ENCODE measurements around the gene HYPK. TPM values are rescaled to one million over a fixed set of nuclear protein-coding genes. Genes with fewer than 3 reads are reported as not detected.

Gene HYPK
- total RNA-seq, 1 experiment from 2014 or later = 11.4 TPM

- DNase-seq (ENCODE audit: low spot score) = no peak
Measured at GRCh38 chr15:43845421-43845820, 45.0 kb downstream of the HYPK start.

GRCh38 chr15:43851251-43851650, 50.9 kb downstream of the HYPK start:
- no peak for DNase-seq (ENCODE audit: low spot score)

DNA sequence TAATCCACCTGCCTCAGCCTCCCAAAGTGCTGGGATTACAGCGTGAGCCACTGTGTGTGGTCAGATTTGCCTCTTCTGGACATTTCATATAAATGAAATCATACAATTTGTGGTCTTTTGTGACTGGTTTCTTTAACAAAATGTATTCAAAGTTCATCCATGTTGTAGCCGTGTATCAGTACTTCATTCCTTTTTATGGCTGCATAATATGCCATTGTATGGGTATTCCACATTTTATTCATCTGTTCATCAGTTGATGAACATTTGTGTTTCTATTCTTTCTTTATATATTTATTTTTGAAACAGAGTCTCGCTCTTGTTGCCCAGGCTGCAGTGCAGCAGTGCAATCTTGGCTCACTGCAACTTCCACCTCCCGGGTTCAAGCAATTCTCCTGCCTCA, 52.2 kb downstream of the HYPK start:
- no peak for DNase-seq (ENCODE audit: low spot score)

Other genes with a start within 250 kb of the HYPK start
- gene PPIP5K1, start 210.4 kb upstream of the HYPK start, total RNA-seq (2014; rRNA removed; shearing (Covaris generic)) = 5.5 and 11.8 TPM in 2 replicates
- gene CKMT1B, start 206.6 kb upstream of the HYPK start, total RNA-seq (2014; rRNA removed; shearing (Covaris generic)) = not detected in 2 replicates
- not detected in 2 replicates for gene STRC, start 181.8 kb upstream of the HYPK start, total RNA-seq (2014; rRNA removed; shearing (Covaris generic))
- gene CATSPER2, start 151.8 kb upstream of the HYPK start, total RNA-seq (2014; rRNA removed; shearing (Covaris generic)) = 0.47 and 0.60 TPM in 2 replicates
- not detected in 2 replicates for gene CKMT1A, start 106.7 kb upstream of the HYPK start, total RNA-seq (2014; rRNA removed; shearing (Covaris generic))
- 187 and 217 TPM in 2 replicates for gene PDIA3, start 54.2 kb upstream of the HYPK start, total RNA-seq (2014; rRNA removed; shearing (Covaris generic))
- 3.6 and 6.1 TPM in 2 replicates for gene ELL3, start 23.6 kb upstream of the HYPK start, total RNA-seq (2014; rRNA removed; shearing (Covaris generic))
- 361 and 697 TPM in 2 replicates for gene SERF2, start 8.3 kb upstream of the HYPK start, total RNA-seq (2014; rRNA removed; shearing (Covaris generic))
- gene SERINC4, start 379 bp upstream of the HYPK start, total RNA-seq (2014; rRNA removed; shearing (Covaris generic)) = not detected in 2 replicates
- 34.3 and 34.5 TPM in 2 replicates for gene MFAP1, start 24.1 kb downstream of the HYPK start, total RNA-seq (2014; rRNA removed; shearing (Covaris generic))
- gene WDR76, start 26.4 kb downstream of the HYPK start, total RNA-seq (2014; rRNA removed; shearing (Covaris generic)) = 36.0 and 51.1 TPM in 2 replicates